GM06990 (cell line): ENCODE data around the gene C16orf86.

Experiments used
- DNase-seq: peaks from one replicate; pipeline ENCODE4 v3.0.0-alpha.2; 2011; ENCODE audit not compliant: insufficient read length; ENCODE audit errors: extremely low read depth
- H3K27me3 ChIP-seq: replicated peaks from 2 replicates; pipeline ENCODE4 v1.6.0; 2011; ENCODE audit warnings: low read length; ENCODE audit not compliant: control insufficient read depth, insufficient read depth
- H3K36me3 ChIP-seq: 2 replicates; pipeline ENCODE4 v1.5.1; 2011; ENCODE audit warnings: low read length; ENCODE audit not compliant: control insufficient read depth, insufficient read depth
- H3K4me3 ChIP-seq: replicated peaks from 2 replicates; pipeline ENCODE4 v1.5.1; 2011; ENCODE audit warnings: low read depth, mild to moderate bottlenecking, control low read depth, low read length
- CTCF ChIP-seq: IDR thresholded peaks from 2 replicates; pipeline ENCODE4 v1.5.1; 2011; ENCODE audit warnings: low read length, control low read depth, mild to moderate bottlenecking, inconsistent platforms; ENCODE audit not compliant: insufficient read depth, poor library complexity, severe bottlenecking

The C16orf86 gene

GRCh38 chr16:67673712-67674580 lies 7.3 kb downstream of the C16orf86 start:
- DNase-seq, result no peak
- peaks cover 3% of the 10 kb centered on the region for H3K36me3 ChIP-seq
- no peaks in the 10 kb centered on the region for H3K27me3 ChIP-seq
- H3K4me3 ChIP-seq, result no peak overlapping the region
- no peak for TF ChIP-seq CTCF

GRCh38 chr16:67674851-67675578 lies 8.4 kb downstream of the C16orf86 start:
- no peak for DNase-seq
- Histone ChIP-seq H3K36me3 (peaks cover 3% of the 10 kb centered on the region), H3K27me3 (no peaks in the 10 kb centered on the region), H3K4me3 (no peak overlapping the region)
- TF ChIP-seq CTCF, result no peak

- H3K27me3 ChIP-seq, result no peaks in the 10 kb centered on the region
- peaks cover 3% of the 10 kb centered on the region for H3K36me3 ChIP-seq
- no peak for DNase-seq
- no peak overlapping the region for H3K4me3 ChIP-seq
- TF ChIP-seq CTCF, result no peak
Observed at GRCh38 chr16:67675579-67675935, 8.9 kb downstream of the C16orf86 start.

GRCh38 chr16:67675999-67676398 lies 9.4 kb downstream of the C16orf86 start:
- TF ChIP-seq CTCF, result no peak
- DNase-seq, result no peak
- no peaks in the 10 kb centered on the region for H3K27me3 ChIP-seq
- no peak overlapping the region for H3K4me3 ChIP-seq
- peaks cover 3% of the 10 kb centered on the region for H3K36me3 ChIP-seq

- TF ChIP-seq CTCF, result no peak
- no peaks in the 10 kb centered on the region for H3K27me3 ChIP-seq
- no peak for DNase-seq
- H3K4me3 ChIP-seq, result no peak overlapping the region
- peaks cover 3% of the 10 kb centered on the region for H3K36me3 ChIP-seq
Observed at GRCh38 chr16:67676516-67676915, 9.9 kb downstream of the C16orf86 start.
